Kidney epithelial cell (primary cell): ENCODE data around the gene ASIC3. TPM values are rescaled to one million over a fixed set of nuclear protein-coding genes. Genes with fewer than 3 reads are reported as not detected.

Experiments
- DNase-seq: peaks from one replicate; pipeline ENCODE4 v3.0.0-alpha.2; 2010; ENCODE audit warnings: low read depth
- H3K27me3 ChIP-seq: 2 replicates; pipeline ENCODE4 v1.6.0; 2011; ENCODE audit warnings: low read length; ENCODE audit not compliant: control insufficient read depth, insufficient read depth
- H3K36me3 ChIP-seq: 2 replicates; pipeline ENCODE4 v1.5.1; 2011; ENCODE audit warnings: low read length; ENCODE audit not compliant: control insufficient read depth, insufficient read depth
- H3K4me3 ChIP-seq: 2 replicates; pipeline ENCODE4 v1.5.1; 2011; ENCODE audit warnings: low read depth, mild to moderate bottlenecking, control low read depth, low read length
- total RNA-seq: library from RNA; depleted of rRNA; stranded (reverse); fragments of >200 nt; gene quantifications from 2 replicates; pipeline ENCODE4 v1.2.3, GENCODE V29; 2015
- TF ChIP-seq, protein P1 (sequence below): IDR thresholded peaks from 2 replicates; pipeline ENCODE4 v1.5.1; 2011; ENCODE audit warnings: mild to moderate bottlenecking, moderate library complexity, low read length, control low read depth, inconsistent platforms; ENCODE audit not compliant: insufficient read depth, poor library complexity, severe bottlenecking

Gene ASIC3
- total RNA-seq, 1 donor from 2014 or later, result 0.04 TPM

DNA sequence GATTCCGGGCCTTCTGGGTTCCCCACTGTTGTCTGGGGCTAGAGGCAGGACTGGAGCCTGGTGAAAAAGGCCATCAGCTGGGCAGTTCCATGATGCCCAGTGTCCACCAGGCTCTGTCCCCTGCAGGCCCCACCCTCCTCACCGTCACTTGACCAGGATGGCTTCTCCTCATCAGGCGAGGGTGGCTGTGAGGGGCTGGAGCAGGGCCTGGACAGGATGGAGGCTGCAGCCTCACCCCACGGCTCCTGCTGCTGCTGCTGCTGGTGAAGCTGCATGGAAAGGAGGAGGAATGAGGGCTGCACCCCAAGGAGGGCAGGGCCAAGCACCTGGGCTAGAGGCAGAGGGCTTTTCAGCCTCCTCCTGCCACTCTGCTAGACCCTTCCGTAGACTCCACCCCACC lies 32.4 kb upstream of the ASIC3 start:
- TF ChIP-seq, protein P1, sequence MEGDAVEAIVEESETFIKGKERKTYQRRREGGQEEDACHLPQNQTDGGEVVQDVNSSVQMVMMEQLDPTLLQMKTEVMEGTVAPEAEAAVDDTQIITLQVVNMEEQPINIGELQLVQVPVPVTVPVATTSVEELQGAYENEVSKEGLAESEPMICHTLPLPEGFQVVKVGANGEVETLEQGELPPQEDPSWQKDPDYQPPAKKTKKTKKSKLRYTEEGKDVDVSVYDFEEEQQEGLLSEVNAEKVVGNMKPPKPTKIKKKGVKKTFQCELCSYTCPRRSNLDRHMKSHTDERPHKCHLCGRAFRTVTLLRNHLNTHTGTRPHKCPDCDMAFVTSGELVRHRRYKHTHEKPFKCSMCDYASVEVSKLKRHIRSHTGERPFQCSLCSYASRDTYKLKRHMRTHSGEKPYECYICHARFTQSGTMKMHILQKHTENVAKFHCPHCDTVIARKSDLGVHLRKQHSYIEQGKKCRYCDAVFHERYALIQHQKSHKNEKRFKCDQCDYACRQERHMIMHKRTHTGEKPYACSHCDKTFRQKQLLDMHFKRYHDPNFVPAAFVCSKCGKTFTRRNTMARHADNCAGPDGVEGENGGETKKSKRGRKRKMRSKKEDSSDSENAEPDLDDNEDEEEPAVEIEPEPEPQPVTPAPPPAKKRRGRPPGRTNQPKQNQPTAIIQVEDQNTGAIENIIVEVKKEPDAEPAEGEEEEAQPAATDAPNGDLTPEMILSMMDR, result no peak
- H3K4me3 ChIP-seq, result no peak overlapping the region
- H3K27me3 ChIP-seq, result peaks cover 64% of the 10 kb centered on the region
- DNase-seq, result no peak
- H3K36me3 ChIP-seq, result no peaks in the 10 kb centered on the region

GRCh38 chr7:151016505-151016904 lies 31.8 kb upstream of the ASIC3 start:
- Histone ChIP-seq H3K36me3 (no peaks in the 10 kb centered on the region), H3K27me3 (peaks cover 64% of the 10 kb centered on the region), H3K4me3 (no peak overlapping the region)
- DNase-seq, result no peak
- TF ChIP-seq, protein P1, result no peak

GRCh38 chr7:151016942-151017341 lies 31.4 kb upstream of the ASIC3 start:
- peaks cover 64% of the 10 kb centered on the region for H3K27me3 ChIP-seq
- TF ChIP-seq, protein P1, result no peak
- no peak for DNase-seq

DNA sequence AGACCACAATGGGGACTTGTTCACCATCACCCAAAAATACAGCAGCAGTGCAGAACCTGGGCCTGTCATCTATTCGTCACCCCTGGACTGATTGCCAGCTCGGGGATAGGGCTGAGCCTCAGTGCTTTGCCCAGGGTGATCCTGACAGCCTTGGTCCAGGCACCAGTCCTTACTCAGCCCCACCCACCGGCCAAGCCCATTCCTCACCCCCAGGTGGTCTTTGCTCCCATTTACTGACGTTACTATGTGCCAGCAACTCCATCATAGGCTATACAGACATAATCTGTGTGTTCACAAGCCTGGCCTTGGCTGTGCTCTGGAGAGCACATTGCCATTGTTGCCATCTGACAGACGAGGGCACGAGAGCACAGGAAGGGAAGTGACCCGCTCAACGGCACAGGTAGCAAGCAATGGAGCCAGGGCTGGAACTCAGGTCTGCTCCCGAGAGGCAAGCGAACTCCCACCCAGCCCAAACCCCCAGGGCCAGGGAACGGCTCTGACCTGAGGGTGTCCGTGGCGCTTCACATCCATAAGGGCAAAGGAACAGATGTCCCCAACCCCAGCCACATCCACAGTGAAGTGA lies 30.9 kb upstream of the ASIC3 start:
- TF ChIP-seq, protein P1, result no peak
- no peak for DNase-seq
- Histone ChIP-seq H3K27me3 (peaks cover 60% of the 10 kb centered on the region), H3K36me3 (no peaks in the 10 kb centered on the region), H3K4me3 (no peak overlapping the region)

More at GRCh38 chr7:151016942-151017341, 31.4 kb upstream of the ASIC3 start:
- H3K4me3 ChIP-seq, result no peak overlapping the region
- no peaks in the 10 kb centered on the region for H3K36me3 ChIP-seq

DNA sequence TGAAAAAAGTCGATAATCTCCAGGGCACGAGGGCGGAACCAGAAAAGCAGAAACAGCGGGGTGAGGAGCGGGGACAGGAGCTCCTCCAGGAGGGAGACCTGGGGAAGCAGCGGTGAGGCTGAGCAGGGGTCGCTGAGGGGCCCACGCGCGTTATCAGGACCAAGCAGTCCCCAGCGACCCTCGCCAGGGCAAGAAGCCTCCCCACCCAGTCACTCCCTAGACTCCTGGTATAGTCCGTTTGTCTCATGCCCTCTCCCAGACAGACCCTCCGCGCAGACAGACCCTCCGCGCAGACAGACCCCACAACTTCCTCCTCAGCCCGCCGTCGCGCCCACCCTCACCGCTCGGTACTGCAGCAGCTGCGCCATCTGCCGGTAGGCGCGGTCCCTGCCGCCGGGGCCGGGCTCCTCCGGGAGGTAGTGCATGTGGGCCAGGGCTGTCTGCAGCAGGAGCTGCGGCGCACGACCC lies 30.3 kb upstream of the ASIC3 start:
- no peak overlapping the region for H3K4me3 ChIP-seq
- H3K27me3 ChIP-seq, result peaks cover 54% of the 10 kb centered on the region
- H3K36me3 ChIP-seq, result no peaks in the 10 kb centered on the region
- TF ChIP-seq, protein P1, result peak; percentile 95
- no peak for DNase-seq
